Muscle layer of colon (tissue), 2 donors: ENCODE results near the gene TGFBR3L.

Experiments
- H3K27ac ChIP-seq: one replicate; pipeline ENCODE4 v1.7.0; 2013; ENCODE audit warnings: low read depth, mild to moderate bottlenecking, low read length, moderate library complexity
- H3K27me3 ChIP-seq, 2 donors: one replicate each; pipeline ENCODE4 v1.7.0; 2013; ENCODE audit warnings: low read length in 2 of 2, mild to moderate bottlenecking in 2 of 2; ENCODE audit not compliant: insufficient read depth in 2 of 2, control insufficient read depth in 1 of 2
- H3K36me3 ChIP-seq: one replicate; pipeline ENCODE4 v1.7.0; 2013; ENCODE audit warnings: mild to moderate bottlenecking, low read length; ENCODE audit not compliant: insufficient read depth
- H3K4me1 ChIP-seq: one replicate; pipeline ENCODE4 v1.7.0; 2013; ENCODE audit warnings: mild to moderate bottlenecking, low read length; ENCODE audit not compliant: insufficient read depth
- H3K4me3 ChIP-seq, 2 donors: one replicate each; pipeline ENCODE4 v1.7.0; 2013; ENCODE audit warnings: low read length in 2 of 2, low read depth in 1 of 2, mild to moderate bottlenecking in 1 of 2, moderate library complexity in 1 of 2
- H3K9ac ChIP-seq: one replicate; pipeline ENCODE4 v1.7.0; 2013; ENCODE audit warnings: low read length
- H3K9me3 ChIP-seq: one replicate; pipeline ENCODE4 v1.7.0; 2013; ENCODE audit warnings: mild to moderate bottlenecking, low read length
- donor health status: abdominal sarcoma.
- donor health status: Adenocarcinoma of cecum.

The TGFBR3L gene

DNA sequence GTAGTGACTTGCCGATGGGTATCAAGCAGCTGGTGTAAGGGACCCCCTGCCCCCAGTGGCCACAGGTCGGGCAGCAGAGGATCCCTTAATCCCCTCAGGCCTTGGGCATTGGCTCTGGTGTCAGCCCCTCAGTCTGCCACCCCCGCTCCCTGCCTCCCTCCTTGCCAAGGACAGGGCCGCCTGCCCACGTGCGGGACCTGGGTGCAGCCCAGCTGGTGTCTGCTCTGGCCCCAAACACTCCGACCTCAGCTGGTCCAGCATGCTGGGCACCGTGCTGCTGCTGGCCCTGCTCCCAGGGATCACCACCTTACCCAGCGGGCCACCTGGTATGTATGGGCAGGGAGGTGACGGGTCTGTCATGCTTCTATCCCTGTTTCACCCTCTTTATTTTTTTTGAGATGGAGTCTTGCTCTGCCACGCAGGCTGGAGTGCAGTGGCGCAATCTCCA lies at the start of gene TGFBR3L:
TSS of gene TGFBR3L (plus strand) at position 233 of the 448 bp plus-strand sequence.
- H3K9me3 ChIP-seq, result no peaks in the 10 kb centered on the region
- H3K9ac ChIP-seq, result no peak within 1 kb of the TSS
- H3K36me3 ChIP-seq, result peaks cover 26% of the 10 kb centered on the region
- H3K4me3 ChIP-seq, result no peak within 1 kb of the TSS
- no peak within 1 kb of the TSS for H3K27ac ChIP-seq
- peaks cover 18 to 59% of the 10 kb centered on the region in 2 donors for H3K27me3 ChIP-seq
- peaks cover 7% of the 10 kb centered on the region for H3K4me1 ChIP-seq

DNA sequence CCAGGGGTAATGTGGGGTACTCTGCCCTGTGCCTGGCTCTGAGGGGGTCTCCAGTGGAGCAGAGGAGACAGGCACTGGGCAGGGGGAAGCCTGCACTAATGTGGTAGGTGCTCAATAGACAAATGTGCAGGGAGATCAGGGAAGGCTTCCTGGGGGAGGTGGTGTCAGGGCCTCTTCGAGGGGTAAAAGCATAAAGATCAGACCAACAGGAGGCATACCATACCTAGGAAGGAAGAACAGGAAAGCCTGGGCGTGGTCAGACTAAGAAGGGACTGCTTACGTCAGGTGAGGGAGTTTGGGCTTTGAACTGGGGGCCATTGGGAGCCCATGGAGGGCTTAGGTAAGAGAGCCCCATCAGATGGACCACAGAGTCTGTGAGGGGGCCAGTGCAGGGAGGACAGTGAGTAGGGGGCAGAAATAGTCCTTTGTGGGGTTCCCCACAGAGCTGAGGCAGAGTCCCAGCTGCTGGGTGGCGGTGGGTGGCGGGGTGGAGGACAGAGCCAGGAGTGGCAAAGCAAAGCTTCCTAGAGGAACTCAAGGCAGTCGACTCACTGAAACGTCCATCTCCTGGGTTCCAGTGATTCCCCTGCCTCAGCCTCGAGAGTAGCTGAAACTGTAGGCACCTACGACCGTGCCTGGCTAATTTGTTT lies 49.2 kb upstream of the TGFBR3L start:
- Histone ChIP-seq H3K4me3 (no peak overlapping the region), H3K27ac (no peak overlapping the region), H3K27me3 (peaks cover 13 to 56% of the 10 kb centered on the region in 2 donors), H3K9ac (no peak overlapping the region), H3K36me3 (no peaks in the 10 kb centered on the region), H3K9me3 (no peaks in the 10 kb centered on the region), H3K4me1 (peaks cover 9% of the 10 kb centered on the region)

DNA sequence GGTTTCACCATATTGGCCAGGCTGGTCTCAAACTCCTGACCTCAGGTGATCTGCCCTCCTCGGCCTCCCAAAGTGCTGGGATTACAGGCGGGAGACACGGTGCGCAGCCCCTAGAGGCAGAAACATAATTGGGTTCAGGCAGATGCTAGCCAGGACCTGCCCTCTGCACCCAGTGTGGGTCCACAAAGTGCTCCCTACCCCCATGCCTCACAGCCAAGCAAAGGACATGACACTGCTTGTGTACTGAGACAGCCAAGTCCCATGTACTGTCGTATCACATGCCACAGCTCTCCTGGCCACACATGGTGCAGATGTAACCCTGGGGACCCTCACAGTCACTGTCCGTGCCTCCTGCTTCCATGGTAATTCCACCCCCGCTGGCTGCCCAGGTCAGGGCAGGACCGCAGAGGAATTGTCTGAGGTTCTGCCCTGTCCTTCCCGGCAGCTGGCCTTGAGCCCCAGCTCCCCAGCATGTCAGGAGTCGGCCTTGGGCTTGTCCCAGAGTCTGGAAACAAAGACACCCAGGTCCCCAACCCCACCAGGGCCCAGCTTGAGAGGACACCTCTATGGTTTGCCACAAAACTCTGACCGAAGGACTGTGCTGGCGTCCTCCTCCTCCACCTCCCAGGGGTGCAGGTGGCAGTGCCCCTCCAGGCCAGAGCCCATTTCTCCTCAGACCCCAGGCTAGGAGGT lies 48.1 kb upstream of the TGFBR3L start:
- Histone ChIP-seq H3K4me3 (no peak overlapping the region), H3K9me3 (no peaks in the 10 kb centered on the region), H3K4me1 (peaks cover 16% of the 10 kb centered on the region), H3K27me3 (peaks cover 12 to 45% of the 10 kb centered on the region in 2 donors), H3K9ac (no peak overlapping the region), H3K36me3 (no peaks in the 10 kb centered on the region), H3K27ac (no peak overlapping the region)

DNA sequence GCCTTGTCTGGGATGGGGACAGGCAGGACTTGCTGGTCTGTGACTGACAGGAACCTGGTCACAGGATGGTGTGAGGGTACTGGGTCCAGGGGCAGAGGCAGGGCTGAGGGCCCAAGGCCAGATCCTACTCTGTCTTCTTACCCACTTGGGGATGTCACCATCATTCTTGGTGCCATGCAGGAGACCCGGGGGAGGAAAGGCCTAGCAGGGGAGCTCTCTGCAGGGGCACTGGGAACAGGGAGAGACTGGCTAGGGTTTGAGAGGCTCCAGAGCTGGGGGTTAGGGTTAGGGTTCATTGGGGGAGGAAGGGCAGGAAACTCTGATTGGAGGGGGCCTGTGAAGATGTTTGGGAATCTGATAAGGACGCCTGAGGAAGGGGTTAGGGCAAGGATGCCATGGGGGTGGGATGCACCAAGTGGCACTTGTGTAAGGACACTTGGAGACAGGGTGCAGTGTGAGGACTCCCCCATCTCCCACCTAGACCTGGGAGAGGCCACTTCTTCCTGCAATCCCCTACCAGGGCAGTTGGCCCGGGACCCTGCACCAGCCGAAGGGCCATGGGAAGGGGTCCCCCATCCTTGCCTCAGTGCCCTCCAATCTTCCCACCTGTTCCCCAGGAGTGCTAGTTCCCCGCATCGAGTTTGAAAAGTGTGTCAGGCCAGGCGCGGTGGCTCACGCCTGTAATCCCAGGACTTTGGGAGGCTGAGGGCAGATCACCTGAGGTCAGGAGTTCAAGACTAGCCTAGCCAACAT lies 47.4 kb upstream of the TGFBR3L start:
- H3K9ac ChIP-seq, result no peak overlapping the region
- H3K36me3 ChIP-seq, result no peaks in the 10 kb centered on the region
- H3K27ac ChIP-seq, result no peak overlapping the region
- no peak overlapping the region for H3K4me3 ChIP-seq
- H3K9me3 ChIP-seq, result no peaks in the 10 kb centered on the region
- peaks cover 18% of the 10 kb centered on the region for H3K4me1 ChIP-seq
- peaks cover 8 to 43% of the 10 kb centered on the region in 2 donors for H3K27me3 ChIP-seq

DNA sequence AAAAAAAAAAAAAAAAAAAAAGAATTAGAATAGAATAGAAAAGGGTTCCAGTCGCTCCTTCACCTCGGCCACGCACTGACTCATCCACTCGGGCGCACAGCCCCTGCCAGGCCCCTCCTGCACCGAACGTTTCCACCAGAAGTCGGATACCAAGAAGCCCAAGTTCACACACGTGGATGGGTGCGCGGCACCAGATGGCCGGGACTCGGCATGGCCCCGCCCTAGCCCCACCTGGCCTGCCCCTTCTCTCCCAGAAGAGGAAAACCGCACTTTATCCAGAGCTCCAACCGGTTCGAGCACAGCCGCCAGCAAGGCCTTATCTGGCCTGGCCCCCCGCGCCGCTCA lies 46.3 kb upstream of the TGFBR3L start:
- Histone ChIP-seq H3K4me3 (peak overlapping the region in 1 of 2 donors; percentile 41), H3K27me3 (peaks cover 8 to 52% of the 10 kb centered on the region in 2 donors), H3K27ac (no peak overlapping the region), H3K36me3 (no peaks in the 10 kb centered on the region), H3K9ac (no peak overlapping the region), H3K4me1 (peaks cover 18% of the 10 kb centered on the region), H3K9me3 (no peaks in the 10 kb centered on the region)

DNA sequence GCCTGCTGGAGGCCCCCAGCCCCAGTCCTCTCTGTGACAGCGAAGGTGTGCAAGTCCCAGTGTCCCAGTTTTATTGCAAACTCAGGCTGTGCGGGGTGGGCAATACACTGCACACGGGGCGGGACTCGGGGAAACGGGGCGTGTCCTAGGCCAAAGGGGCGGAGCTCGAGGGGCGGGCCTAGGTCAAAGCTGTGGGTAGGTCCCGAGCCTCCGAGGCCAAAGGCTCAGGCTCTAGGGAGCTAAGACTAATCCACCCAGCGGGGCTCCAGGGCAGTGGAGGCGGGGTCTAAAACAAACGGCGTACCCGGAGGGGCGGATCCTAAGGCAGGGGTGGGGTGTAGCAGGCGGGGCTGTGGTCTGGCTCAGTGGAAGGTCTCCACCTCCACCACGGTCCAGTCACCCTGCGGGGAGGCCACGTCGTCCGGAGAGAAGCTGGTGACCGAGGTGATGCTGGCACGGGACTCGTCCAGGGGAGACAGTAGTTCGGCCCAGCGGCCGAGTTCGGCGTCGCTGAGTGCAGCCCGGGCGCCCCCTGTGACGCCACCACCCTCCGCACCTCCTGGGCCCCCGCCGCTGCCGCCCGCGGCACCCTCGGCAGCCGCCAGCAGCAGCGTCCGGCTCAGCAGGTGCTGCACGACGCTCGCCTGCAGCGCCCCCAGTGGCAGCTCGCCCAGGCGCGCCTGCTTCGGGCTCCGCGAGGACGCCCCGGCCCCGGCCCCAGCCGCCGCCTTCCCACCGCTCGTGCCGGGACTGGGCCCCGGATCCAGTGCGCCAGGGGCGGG lies 45.8 kb upstream of the TGFBR3L start:
- H3K36me3 ChIP-seq, result no peaks in the 10 kb centered on the region
- peaks cover 8 to 55% of the 10 kb centered on the region in 2 donors for H3K27me3 ChIP-seq
- peak overlapping the region; percentile 20 to 41 for H3K4me3 ChIP-seq
- no peak overlapping the region for H3K27ac ChIP-seq
- no peaks in the 10 kb centered on the region for H3K9me3 ChIP-seq
- no peak overlapping the region for H3K9ac ChIP-seq
- peaks cover 18% of the 10 kb centered on the region for H3K4me1 ChIP-seq

DNA sequence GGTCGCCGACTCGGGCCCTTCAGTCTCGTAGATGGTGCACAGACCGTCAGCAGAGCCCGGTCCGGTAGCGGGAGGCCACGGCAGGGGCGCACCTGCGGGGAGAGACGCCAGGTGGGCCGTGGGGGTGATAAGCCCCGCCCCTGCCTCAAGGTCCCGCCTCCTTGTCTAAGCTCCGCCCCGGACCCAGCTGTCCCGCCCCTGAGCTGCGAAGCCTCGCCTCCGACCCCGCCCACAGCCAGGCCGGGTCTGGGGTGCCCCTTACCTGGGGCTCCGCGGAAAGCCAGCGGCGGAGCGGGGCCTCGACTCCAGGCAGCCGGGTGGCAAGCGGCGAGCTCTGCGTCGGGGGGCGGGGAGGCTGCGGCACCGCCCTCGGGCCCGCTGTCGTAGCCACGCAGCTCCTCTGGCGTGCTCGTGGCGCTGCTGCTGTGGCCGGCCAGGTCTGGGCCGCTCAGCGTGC lies 45.1 kb upstream of the TGFBR3L start:
- H3K4me3 ChIP-seq, result peak overlapping the region in 1 of 2 donors; percentile 18
- H3K9me3 ChIP-seq, result no peaks in the 10 kb centered on the region
- peaks cover 18% of the 10 kb centered on the region for H3K4me1 ChIP-seq
- no peak overlapping the region for H3K9ac ChIP-seq
- H3K27me3 ChIP-seq, result peaks cover 8 to 58% of the 10 kb centered on the region in 2 donors
- H3K36me3 ChIP-seq, result no peaks in the 10 kb centered on the region
- no peak overlapping the region for H3K27ac ChIP-seq

DNA sequence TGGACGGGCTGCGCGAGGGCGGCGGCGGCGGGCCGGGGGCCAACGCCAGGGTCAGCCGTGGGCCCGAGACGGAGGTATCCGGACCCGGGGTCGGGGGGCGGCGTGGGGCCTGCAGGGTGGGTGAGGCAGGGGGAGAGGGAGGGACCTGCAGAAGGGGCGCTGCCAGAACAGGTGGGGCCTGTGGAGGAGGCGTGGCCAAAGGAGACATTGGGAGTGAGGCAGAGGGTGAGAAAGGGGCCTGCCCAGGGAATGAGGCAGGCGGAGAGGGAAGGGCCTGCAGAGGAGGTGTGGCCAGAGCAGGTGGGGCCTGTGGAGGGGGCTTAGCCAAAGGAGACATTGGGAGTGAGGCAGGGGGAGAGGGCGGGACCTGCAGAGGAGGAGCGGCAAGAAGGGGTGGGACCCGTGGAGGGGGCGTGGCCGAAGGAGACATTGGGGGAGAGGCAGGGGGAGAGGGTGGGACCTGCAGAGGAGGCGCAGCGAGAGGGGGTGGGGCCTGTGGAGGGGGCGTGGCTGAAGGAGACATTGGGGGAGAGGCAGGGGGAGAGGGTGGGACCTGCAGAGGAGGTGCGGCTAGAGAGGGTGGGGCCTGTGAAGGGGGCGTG lies 44.6 kb upstream of the TGFBR3L start:
- H3K9me3 ChIP-seq, result no peaks in the 10 kb centered on the region
- peak overlapping the region in 1 of 2 donors; percentile 18 for H3K4me3 ChIP-seq
- peaks cover 6 to 59% of the 10 kb centered on the region in 2 donors for H3K27me3 ChIP-seq

DNA sequence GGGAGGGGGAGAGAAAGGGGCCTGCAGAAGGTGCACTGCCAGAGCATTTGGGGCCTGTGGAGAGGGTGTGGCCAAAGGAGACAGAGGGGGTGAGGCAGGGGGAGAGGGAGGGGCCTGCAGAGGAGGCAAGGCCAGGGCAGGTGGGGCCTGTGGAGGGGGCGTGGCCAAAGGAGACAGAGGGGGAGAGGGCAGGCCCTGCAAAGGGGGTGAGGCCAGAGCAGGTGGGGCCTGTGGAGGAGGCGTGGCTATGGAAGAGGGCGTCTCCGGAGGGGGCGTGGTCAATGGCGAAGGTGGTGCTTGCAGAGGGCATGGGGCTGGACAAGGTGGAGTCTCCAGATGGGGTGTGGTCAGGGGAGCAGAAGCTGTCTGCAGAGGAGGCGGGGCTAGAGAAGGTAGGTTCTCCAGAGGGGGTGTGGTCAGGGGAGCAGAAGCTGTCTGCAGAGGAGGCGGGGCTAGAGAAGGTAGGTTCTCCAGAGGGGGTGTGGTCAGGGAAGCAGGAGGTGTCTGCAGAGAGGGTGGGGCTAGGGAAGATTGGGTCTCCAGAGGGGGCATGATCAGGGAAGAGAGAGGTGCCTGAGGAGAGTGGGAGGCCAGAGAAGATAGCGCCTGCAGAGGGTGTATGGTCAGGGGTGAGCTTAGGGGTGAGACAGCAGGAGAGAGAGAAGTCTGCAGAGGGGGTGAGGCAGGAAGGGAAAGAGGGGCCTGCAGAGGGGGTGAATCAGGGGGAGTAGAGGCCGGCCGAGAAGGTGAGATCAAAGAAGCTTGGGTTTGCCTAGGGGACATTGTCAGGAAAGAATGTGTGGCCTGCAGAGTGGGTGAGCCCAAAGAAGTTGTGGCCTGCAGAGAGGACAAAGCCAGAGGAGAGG lies 43.8 kb upstream of the TGFBR3L start:
- Histone ChIP-seq H3K4me3 (peak overlapping the region in 1 of 2 donors; percentile 43), H3K4me1 (peaks cover 18% of the 10 kb centered on the region), H3K9me3 (no peaks in the 10 kb centered on the region), H3K27ac (no peak overlapping the region), H3K9ac (no peak overlapping the region), H3K36me3 (no peaks in the 10 kb centered on the region), H3K27me3 (peaks cover 0 to 55% of the 10 kb centered on the region in 2 donors)

More for the DNA sequence above, 44.6 kb upstream of the TGFBR3L start:
- Histone ChIP-seq H3K9ac (no peak overlapping the region), H3K36me3 (no peaks in the 10 kb centered on the region), H3K27ac (no peak overlapping the region), H3K4me1 (peaks cover 18% of the 10 kb centered on the region)
